ENCODE results near the gene SMURF2. TPM values are rescaled to one million over a fixed set of nuclear protein-coding genes. Genes with fewer than 3 reads are reported as not detected.

SMURF2 gene
- total and polyA plus RNA-seq, 9 of the 15 experiments (the other 6 are each of a cell fraction or from before 2014, with no cell fraction given) = 3.8 to 22.0 (median 14.8) TPM

DNA sequence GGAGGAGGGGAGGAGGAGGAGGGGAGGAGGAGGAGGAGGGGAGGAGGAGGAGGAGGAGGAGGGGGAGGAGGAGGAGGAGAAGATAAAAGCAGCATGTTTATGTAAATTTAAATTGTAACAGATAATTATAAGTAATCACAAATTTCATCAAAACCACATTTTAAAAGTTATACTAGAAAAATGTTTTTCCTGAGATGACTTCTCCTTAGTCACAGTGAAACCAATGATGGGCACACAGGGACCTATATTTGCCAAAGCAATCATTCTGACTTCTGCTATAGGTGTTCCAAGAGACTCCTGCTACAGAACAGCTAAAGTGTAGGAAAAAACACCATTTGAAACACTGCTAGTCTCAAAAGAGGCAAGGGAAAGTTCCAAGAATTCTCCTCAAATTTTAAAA, 88.9 kb downstream of the SMURF2 start (continued):
- no peak for TF ChIP-seq NR3C1 (CRISPR knock-in tag; IDR thresholded peaks at IDR 0.05)
- TF ChIP-seq, protein P1, sequence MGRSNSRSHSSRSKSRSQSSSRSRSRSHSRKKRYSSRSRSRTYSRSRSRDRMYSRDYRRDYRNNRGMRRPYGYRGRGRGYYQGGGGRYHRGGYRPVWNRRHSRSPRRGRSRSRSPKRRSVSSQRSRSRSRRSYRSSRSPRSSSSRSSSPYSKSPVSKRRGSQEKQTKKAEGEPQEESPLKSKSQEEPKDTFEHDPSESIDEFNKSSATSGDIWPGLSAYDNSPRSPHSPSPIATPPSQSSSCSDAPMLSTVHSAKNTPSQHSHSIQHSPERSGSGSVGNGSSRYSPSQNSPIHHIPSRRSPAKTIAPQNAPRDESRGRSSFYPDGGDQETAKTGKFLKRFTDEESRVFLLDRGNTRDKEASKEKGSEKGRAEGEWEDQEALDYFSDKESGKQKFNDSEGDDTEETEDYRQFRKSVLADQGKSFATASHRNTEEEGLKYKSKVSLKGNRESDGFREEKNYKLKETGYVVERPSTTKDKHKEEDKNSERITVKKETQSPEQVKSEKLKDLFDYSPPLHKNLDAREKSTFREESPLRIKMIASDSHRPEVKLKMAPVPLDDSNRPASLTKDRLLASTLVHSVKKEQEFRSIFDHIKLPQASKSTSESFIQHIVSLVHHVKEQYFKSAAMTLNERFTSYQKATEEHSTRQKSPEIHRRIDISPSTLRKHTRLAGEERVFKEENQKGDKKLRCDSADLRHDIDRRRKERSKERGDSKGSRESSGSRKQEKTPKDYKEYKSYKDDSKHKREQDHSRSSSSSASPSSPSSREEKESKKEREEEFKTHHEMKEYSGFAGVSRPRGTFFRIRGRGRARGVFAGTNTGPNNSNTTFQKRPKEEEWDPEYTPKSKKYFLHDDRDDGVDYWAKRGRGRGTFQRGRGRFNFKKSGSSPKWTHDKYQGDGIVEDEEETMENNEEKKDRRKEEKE (IDR thresholded peaks at IDR 0.05; ENCODE audit: borderline replicate concordance in 1 of 2, control insufficient read depth in 1 of 2, low read depth in 2 of 2, low read length in 1 of 2) = no peak
- no peak for TF ChIP-seq HDAC2 (IDR thresholded peaks at IDR 0.05)
- no peak for TF ChIP-seq PHF8 (IDR thresholded peaks at IDR 0.05; ENCODE audit: borderline replicate concordance, low read length)
- TF ChIP-seq, protein P2, sequence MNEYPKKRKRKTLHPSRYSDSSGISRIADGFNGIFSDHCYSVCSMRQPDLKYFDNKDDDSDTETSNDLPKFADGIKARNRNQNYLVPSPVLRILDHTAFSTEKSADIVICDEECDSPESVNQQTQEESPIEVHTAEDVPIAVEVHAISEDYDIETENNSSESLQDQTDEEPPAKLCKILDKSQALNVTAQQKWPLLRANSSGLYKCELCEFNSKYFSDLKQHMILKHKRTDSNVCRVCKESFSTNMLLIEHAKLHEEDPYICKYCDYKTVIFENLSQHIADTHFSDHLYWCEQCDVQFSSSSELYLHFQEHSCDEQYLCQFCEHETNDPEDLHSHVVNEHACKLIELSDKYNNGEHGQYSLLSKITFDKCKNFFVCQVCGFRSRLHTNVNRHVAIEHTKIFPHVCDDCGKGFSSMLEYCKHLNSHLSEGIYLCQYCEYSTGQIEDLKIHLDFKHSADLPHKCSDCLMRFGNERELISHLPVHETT (CRISPR knock-in tag; conservative IDR thresholded peaks at IDR 0.05 in 1 of 2, IDR thresholded peaks at IDR 0.05 in 1 of 2) = peak in 1 of 2 experiments; percentile 32; a peak in 1 of 4 replicates
- TF ChIP-seq TCFL5 (CRISPR knock-in tag; conservative IDR thresholded peaks at IDR 0.05) = no peak
- TF ChIP-seq TRIM24 (IDR thresholded peaks at IDR 0.05) = no peak
- TF ChIP-seq, protein P3, sequence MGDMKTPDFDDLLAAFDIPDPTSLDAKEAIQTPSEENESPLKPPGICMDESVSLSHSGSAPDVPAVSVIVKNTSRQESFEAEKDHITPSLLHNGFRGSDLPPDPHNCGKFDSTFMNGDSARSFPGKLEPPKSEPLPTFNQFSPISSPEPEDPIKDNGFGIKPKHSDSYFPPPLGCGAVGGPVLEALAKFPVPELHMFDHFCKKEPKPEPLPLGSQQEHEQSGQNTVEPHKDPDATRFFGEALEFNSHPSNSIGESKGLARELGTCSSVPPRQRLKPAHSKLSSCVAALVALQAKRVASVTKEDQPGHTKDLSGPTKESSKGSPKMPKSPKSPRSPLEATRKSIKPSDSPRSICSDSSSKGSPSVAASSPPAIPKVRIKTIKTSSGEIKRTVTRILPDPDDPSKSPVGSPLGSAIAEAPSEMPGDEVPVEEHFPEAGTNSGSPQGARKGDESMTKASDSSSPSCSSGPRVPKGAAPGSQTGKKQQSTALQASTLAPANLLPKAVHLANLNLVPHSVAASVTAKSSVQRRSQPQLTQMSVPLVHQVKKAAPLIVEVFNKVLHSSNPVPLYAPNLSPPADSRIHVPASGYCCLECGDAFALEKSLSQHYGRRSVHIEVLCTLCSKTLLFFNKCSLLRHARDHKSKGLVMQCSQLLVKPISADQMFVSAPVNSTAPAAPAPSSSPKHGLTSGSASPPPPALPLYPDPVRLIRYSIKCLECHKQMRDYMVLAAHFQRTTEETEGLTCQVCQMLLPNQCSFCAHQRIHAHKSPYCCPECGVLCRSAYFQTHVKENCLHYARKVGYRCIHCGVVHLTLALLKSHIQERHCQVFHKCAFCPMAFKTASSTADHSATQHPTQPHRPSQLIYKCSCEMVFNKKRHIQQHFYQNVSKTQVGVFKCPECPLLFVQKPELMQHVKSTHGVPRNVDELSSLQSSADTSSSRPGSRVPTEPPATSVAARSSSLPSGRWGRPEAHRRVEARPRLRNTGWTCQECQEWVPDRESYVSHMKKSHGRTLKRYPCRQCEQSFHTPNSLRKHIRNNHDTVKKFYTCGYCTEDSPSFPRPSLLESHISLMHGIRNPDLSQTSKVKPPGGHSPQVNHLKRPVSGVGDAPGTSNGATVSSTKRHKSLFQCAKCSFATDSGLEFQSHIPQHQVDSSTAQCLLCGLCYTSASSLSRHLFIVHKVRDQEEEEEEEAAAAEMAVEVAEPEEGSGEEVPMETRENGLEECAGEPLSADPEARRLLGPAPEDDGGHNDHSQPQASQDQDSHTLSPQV (IDR thresholded peaks at IDR 0.05) = no peak
- TF ChIP-seq IFI16 (CRISPR knock-in tag; IDR thresholded peaks at IDR 0.05) = no peak
- TF ChIP-seq GABPB2 (CRISPR knock-in tag; conservative IDR thresholded peaks at IDR 0.05) = no peak
- TF ChIP-seq BRF1 (IDR thresholded peaks at IDR 0.05; ENCODE audit: borderline replicate concordance, extremely low read depth, insufficient read length) = no peak
- TF ChIP-seq ARID2 (IDR thresholded peaks at IDR 0.05) = no peak
- TF ChIP-seq TBL1XR1 (IDR thresholded peaks at IDR 0.05; ENCODE audit: low read length in 2 of 2) = no peak
- TF ChIP-seq, protein P4, sequence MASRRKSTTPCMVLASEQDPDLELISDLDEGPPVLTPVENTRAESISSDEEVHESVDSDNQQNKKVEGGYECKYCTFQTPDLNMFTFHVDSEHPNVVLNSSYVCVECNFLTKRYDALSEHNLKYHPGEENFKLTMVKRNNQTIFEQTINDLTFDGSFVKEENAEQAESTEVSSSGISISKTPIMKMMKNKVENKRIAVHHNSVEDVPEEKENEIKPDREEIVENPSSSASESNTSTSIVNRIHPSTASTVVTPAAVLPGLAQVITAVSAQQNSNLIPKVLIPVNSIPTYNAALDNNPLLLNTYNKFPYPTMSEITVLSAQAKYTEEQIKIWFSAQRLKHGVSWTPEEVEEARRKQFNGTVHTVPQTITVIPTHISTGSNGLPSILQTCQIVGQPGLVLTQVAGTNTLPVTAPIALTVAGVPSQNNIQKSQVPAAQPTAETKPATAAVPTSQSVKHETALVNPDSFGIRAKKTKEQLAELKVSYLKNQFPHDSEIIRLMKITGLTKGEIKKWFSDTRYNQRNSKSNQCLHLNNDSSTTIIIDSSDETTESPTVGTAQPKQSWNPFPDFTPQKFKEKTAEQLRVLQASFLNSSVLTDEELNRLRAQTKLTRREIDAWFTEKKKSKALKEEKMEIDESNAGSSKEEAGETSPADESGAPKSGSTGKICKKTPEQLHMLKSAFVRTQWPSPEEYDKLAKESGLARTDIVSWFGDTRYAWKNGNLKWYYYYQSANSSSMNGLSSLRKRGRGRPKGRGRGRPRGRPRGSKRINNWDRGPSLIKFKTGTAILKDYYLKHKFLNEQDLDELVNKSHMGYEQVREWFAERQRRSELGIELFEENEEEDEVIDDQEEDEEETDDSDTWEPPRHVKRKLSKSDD (conservative IDR thresholded peaks at IDR 0.05; ENCODE audit: low read length) = no peak
- TF ChIP-seq CREM (IDR thresholded peaks at IDR 0.05; ENCODE audit: low read depth) = no peak
- no peak for TF ChIP-seq HDAC8 (tag; IDR thresholded peaks at IDR 0.05)

Measured in K562 (cell line).